T-helper 1 cell treated with Interleukin-12 subunit alpha and Interleukin-12 subunit beta and Interleukin-4 antibody, amounts not matched to agents 30 ng/mL and 1 ng/mL, for 36 hours (primary cell): ENCODE data around the gene TET2. TPM values are rescaled to one million over a fixed set of nuclear protein-coding genes. Genes with fewer than 3 reads are reported as not detected.

Source experiments
- intact Hi-C: fragments of 100-400 bp; cut with micrococcal nuclease; formaldehyde crosslinking; loops from one replicate; pipeline ENCODE4 v1.15.1; 2024
- total RNA-seq: library from RNA; stranded (reverse); gene quantifications from 2 replicates; pipeline ENCODE4 v1.2.3, GENCODE V29; 2022

Gene TET2
- total RNA-seq, 1 donor from 2014 or later: 30.2 TPM

DNA sequence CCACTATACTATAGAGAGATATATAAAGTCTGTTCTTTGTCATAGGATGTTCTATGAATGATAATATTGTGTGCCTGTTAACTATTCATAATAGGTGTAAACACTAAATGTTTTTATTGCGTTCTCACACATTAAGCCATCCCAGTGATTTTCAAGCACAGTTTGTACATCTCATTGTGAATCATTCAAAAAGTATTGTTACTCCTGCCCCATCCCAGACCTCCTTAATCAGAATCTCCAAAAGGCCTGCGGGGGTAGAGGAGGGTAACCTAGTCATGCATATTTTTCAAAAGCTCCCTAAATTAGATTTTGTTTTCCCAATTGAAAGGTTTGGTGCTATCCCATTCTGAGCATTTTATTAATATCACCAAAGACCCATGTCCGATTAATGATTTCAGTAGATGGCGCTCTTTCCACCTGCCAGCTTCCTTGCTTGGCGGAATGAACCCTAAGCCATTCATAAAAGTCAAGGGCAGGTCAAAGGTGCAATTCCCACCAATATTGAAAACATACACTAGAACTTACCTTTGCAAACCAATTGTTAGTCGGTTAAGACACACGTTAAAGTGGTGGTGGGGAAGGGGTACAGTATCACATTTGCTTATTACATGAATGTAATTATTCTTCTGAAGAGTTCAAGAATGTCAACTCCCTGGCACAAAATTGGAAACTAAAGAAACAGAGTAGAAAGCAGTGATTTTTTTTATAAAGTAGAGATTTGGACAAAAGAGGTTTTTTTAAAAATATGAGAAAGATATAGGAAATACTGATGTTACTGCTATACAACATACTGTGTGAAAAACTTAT, 5.8 kb upstream of the TET2 start:
- intact Hi-C loops: loop anchor here (1.0 to 10.0 kb wide), 3 partner anchors 330 to 1754 kb away; no protein-coding TSS in a partner anchor

DNA sequence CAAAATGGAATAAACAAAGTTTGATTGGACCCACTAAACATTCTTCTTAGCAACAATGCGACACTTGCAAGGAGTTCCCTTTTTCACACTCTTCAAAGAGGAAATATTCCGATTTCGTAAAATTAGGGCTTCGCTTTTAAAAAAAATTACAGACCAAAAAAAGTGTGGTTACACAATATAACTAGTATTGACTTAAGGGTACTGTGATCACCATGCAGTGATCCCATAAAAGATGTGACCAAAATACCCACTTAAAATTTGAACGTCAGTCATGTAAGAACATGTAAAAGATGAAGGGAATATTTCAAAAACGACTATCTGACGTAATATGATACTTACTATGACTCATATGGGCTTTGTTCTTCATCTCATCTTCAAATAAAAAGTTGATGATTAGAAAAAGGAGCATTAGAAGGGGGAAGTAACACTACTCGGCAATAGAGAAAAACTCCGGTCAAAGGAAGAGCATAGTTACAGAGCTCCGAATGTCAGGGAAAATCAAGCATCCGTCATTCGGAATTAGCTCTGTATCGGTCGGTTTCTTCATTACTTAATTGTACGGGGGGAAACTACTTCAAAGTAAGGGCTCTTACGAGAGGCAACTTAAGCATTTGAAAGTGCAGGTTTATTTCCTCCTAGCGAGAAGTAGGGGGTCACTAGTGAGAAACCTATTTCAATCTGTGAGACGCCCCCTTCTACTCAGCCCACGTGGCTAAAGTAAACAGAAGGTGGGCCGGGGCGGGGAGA, 1.3 kb upstream of the TET2 start:
- intact Hi-C loops: loop anchor here (1.0 to 10.0 kb wide), 4 partner anchors 207 to 1948 kb away; partner anchors contain the start of genes CENPE and CXXC4

DNA sequence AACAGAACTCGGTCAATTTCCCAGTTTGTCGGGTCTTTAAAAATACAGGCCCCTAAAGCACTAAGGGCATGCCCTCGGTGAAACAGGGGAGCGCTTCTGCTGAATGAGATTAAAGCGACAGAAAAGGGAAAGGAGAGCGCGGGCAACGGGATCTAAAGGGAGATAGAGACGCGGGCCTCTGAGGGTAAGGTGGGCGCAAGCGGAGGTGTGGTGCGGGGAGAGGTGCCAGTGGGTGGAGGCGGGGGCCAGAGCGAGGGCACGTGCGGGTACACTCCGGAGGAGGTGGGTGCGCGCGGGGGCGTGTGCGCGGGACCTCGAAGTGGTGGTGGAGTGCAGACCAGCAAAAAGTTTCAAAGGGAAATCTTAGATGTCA, 787 bp upstream of the TET2 start:
- intact Hi-C loops: loop anchor here (1.0 to 10.0 kb wide), 11 partner anchors 49 to 1949 kb away; partner anchors contain the start of genes AIMP1, CENPE, CXXC4 and GSTCD

DNA sequence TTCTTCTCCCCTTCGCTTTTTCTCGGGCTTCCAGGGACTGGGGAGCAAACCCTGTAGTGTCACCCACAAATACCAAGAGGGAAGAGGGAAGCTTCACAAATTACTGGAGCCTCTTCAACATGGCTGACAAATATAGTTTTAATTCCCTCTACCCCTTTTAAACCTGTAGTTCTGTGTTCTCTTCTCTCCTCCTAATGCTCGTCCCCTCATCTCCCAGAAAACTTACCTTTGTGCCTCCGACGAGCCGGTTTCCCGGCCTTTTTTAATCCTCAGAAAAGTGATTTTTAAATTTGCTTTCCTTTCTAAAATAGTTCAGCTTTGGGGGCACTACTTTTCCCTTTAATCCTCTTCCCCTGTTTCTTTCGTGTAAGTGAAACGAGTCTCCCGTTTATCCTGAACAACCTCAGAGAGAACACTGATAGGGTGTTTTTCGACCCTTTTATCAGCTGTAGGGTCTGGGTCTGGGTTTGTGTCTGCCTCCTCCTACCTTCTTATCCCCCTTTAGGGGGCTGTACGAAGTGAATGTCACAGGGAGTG, 408 bp downstream of the TET2 start:
- intact Hi-C loops: loop anchor here (1.0 to 10.0 kb wide), 5 partner anchors 48 to 1950 kb away; partner anchors contain the start of genes CENPE and CXXC4

DNA sequence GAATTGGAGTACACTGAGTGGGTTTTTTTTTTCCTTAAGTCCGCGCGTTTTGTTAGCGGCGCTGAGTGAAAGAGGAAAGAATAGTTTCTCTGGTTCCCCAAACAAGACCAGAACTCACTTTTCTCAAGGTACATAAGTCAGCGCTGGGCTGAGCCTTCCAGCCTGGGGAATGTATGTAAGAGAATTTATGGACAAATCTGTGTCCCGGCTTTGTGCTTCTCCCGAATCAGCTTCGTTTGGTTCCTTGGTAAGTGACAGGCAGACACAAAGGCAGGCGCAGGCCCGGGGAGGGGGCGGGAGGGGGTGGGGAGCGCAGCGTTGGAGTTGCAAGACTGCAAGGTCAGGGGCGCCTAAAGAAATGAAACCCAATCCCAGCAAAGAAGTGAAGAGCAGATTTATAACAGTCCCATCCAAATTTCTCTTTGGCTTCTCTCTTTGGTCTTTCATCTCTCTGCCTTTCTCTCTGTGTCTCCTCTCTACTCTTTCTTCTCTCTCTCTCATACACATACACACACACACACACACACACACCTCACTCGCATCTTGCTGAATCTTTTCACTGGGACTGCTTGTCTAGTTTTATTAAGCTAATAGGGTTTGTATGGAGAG, 981 bp downstream of the TET2 start:
- intact Hi-C loops: loop anchor here (1.0 to 10.0 kb wide), 5 partner anchors 47 to 1950 kb away; partner anchors contain the start of genes CENPE and CXXC4

DNA sequence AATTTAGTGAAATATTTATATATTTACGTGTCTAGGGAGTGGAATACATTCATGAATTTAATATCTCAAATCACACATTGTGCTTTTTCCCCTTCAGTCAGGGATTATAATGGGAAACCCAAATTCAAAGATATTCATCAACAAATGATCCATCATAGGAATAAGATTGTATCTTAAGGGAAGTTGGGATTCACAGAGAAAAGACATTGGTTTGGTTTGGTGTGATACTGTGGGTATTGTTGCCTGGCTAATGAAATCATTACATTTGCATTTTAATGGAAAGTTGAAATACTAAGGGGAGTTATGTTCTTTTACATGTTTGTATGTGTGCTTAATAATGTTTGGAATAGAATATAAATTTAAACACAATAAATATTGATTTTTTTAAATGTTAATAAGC, 1.7 kb downstream of the TET2 start:
- intact Hi-C loops: loop anchor here (5.0 to 10.0 kb wide), 3 partner anchors 656 to 1951 kb away; partner anchors contain the start of genes CENPE and CXXC4

GRCh38 chr4:105148776-105149175, 2.1 kb downstream of the TET2 start:
- intact Hi-C loops: loop anchor here (5.0 to 10.0 kb wide), 3 partner anchors 656 to 1951 kb away; partner anchors contain the start of genes CENPE and CXXC4

DNA sequence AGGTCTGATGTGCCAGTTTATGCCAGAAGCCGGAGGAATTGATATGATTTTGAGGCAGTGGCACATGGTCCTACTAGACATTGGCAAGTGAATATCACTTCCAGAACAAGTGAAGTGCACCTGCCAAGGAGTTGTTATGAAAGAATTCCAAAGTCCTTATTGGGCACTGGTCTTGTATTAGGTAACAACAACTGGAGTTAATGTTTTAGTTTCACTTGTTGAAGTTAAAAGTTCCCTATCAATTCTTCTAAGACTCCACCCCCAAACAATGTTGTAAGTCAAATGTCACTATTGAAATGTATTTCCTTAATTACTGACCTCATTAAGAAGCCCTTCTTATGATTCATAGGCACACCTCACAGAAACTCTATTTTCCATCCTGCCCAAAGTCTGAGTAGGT, 3.1 kb downstream of the TET2 start:
- intact Hi-C loops: loop anchor here (5.0 to 10.0 kb wide), 3 partner anchors 657 to 1952 kb away; partner anchors contain the start of genes CENPE and CXXC4

GRCh38 chr4:105150503-105150902, 3.8 kb downstream of the TET2 start:
- intact Hi-C loops: no loop called here

DNA sequence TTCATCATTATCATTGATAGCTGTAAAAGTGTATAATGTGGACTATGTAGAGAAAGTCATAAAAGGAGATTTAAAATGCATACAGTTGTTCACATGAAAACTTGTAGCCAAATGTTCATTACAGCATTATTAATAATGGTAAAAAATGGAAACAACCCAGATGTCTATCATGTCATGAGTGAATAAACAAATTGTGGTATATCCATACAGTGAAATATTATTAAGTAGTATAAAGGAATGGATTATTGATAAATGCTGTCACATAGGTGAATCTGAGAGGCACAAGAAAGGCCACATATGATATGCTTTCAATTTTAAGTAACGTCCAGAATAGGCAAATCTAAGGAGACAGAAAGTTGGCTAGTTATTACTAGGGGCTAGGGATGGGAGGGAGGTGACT, 7.1 kb downstream of the TET2 start:
- intact Hi-C loops: no loop called here

- intact Hi-C loops: no loop called here
Measured at GRCh38 chr4:105154576-105154975, 7.9 kb downstream of the TET2 start.

GRCh38 chr4:105155426-105155825, 8.8 kb downstream of the TET2 start:
- intact Hi-C loops: no loop called here

- intact Hi-C loops: no loop called here
Measured at GRCh38 chr4:105158837-105159236, 12.2 kb downstream of the TET2 start.

GRCh38 chr4:105162123-105162796, 15.6 kb downstream of the TET2 start:
- intact Hi-C loops: no loop called here

DNA sequence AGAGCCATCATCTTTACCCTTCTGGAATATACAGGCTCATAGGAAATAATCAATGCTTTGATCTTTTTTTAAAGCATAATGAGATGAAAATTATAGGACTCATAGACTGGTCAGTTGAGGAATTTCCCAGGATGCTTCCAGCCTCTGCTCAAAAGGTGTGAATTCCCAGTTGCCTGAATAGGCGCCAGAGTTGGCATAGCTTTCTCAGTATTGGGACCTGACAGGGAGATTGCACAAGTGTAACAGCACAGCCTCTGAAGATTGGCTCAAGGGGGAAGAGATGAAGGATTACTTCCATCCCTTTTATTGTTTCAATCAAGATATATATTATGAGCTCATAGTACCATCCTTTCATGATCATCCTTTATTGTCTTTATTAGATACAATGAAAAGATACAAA, 17.9 kb downstream of the TET2 start:
- intact Hi-C loops: no loop called here

DNA sequence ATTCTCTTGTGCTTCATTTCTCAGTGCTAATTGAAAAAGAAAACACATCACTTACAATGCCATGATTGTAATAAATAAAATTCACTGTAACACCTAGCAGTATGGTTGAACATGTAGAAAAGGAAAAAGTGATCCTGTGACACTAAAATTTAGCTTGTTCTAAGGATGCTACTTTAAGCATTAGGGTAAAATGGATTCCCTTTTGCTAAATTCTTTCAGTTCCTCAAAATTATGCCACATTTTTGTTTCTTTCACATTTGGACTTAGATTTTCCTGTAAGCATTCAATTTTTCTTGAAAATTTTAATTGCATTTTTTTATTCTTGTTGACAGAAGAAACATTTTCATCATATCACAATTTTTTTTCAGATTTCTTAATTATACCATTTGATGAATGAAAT, 19.4 kb downstream of the TET2 start:
- intact Hi-C loops: no loop called here

GRCh38 chr4:105170711-105171110, 24.0 kb downstream of the TET2 start:
- intact Hi-C loops: no loop called here

GRCh38 chr4:105171912-105172311, 25.2 kb downstream of the TET2 start:
- intact Hi-C loops: no loop called here

DNA sequence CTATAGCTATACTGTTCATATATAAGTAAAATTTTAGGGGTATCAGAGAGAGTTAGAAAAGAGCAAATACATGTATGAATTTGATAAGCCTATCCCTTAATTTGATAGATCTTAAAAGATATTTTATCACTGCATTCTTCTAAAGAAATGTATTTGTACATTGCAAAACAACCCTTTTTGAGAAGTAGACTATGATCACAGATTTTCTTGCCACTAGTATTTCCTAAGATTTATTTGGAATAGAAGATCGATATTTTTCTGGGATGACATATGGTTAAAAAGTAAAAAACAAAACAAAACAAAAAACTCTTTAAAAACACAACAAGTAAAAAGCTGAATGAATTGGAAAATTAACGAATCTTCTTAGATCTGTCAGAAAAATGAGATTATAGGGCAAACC, 27.4 kb downstream of the TET2 start:
- intact Hi-C loops: no loop called here

DNA sequence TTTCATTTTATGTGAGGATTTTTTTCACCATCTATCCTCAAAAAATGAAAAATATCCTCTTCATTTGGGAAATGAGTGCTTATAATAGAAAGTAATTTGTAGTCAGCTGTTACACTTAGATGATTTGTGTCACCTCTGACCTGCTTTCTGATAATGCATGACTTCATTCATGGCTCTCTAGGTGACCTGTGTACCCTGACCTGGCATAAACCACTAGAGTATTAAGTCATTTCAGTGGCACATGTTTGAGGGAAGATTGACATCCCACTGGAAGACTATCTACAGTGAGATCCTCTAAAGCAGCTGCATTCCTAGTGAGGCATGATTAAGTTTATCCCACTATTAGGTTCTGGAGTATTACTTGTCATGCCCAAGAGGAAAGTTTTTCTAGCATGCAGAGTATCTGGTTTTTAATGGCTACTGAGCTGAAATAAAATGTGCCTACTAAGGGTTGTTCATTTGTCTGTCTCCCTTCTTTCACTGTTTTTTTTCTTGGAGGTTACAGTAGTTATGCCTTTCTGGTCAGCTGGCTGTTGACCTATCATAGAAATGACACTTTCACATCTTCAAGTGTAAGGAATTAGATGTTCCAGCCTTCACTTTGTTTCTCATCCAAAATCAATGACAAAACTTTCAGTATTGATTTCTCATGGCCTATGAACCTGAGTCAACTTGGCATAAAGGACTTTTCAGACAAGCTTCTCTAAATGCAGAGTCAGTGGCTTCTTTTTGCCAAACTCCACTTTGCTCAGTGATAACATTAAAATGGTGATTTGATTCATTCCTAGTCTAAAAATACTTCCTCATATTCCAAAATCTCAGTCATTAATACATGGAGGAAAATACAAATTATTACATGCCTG, 33.1 kb downstream of the TET2 start:
- intact Hi-C loops: no loop called here
